NCI-H2227 (cell line): Measurements from ENCODE around the gene IL15RA.
"Not testable (repeated sequence)": the region's sequence is repeated elsewhere in the genome, so short reads cannot be mapped to it uniquely, and the experiment has no call there.

Source experiments
- DNase-seq: peaks from one replicate; lab custom pipeline; 2025; ENCODE audit not compliant: unreplicated experiment; lab: John Stamatoyannopoulos, UW

IL15RA gene

GRCh38 chr10:5951721-5952407, 25.5 kb downstream of the IL15RA start:
- DNase-seq = no peak

- DNase-seq = no peak
Observed at GRCh38 chr10:5951167-5951711, 26.1 kb downstream of the IL15RA start.

GRCh38 chr10:5949009-5949759, 28.2 kb downstream of the IL15RA start:
- peak; percentile 30 for DNase-seq

- no peak for DNase-seq
Observed at GRCh38 chr10:5948208-5948585, 29.1 kb downstream of the IL15RA start.

- no peak for DNase-seq
Observed at GRCh38 chr10:5947471-5948207, 29.7 kb downstream of the IL15RA start.

- DNase-seq = no peak
Observed at GRCh38 chr10:5946786-5947185, 30.6 kb downstream of the IL15RA start.

- not testable (repeated sequence) for DNase-seq
Observed at GRCh38 chr10:5946419-5946775, 30.9 kb downstream of the IL15RA start.

GRCh38 chr10:5945561-5946418, 31.6 kb downstream of the IL15RA start:
- DNase-seq = no peak

- DNase-seq = no peak
Observed at GRCh38 chr10:5945190-5945509, 32.2 kb downstream of the IL15RA start.

GRCh38 chr10:5944389-5945189, 32.8 kb downstream of the IL15RA start:
- no peak for DNase-seq

GRCh38 chr10:5943536-5943935, 33.8 kb downstream of the IL15RA start:
- DNase-seq = peak; percentile 4

- DNase-seq = no peak
Observed at GRCh38 chr10:5942474-5942873, 34.9 kb downstream of the IL15RA start.

GRCh38 chr10:5942001-5942400, 35.3 kb downstream of the IL15RA start:
- no peak for DNase-seq

GRCh38 chr10:5941579-5941978, 35.8 kb downstream of the IL15RA start:
- no peak for DNase-seq

- DNase-seq = no peak
Observed at GRCh38 chr10:5940807-5941218, 36.5 kb downstream of the IL15RA start.

GRCh38 chr10:5938291-5938690, 39.1 kb downstream of the IL15RA start:
- no peak for DNase-seq

GRCh38 chr10:5937016-5937415, 40.3 kb downstream of the IL15RA start:
- DNase-seq = no peak

GRCh38 chr10:5935628-5936027, 41.7 kb downstream of the IL15RA start:
- no peak for DNase-seq

GRCh38 chr10:5933909-5934546, 43.3 kb downstream of the IL15RA start:
- DNase-seq = no peak

- DNase-seq = no peak
Observed at GRCh38 chr10:5932345-5932744, 45.0 kb downstream of the IL15RA start.
